ENCODE results near the gene CRIP3.

CRIP3 gene

GRCh38 chr6:43273707-43274106 lies 34.9 kb downstream of the CRIP3 start:
- no peak for DNase-seq (ENCODE audit: low read depth, low spot score)

DNA sequence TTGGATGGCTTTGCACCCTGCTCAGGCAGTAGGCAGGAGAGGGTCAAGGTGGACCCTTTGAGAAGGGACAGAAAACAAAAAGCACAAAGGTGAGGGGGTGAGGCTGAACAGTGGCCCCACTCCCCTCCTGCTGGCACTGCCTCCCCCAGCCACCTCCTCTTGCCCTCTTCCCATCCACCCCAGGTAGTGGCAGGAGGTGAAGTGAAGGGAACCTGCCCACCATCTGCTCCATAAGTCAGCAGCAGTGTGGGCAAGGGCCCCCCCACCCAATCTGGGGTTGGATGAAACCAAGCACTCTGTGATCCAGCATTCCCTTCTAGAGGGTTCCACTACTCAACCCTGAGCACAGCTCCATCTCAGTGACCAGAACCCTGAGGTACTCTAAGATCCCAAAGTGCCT lies 36.7 kb downstream of the CRIP3 start:
- DNase-seq (ENCODE audit: low read depth, low spot score): no peak

DNA sequence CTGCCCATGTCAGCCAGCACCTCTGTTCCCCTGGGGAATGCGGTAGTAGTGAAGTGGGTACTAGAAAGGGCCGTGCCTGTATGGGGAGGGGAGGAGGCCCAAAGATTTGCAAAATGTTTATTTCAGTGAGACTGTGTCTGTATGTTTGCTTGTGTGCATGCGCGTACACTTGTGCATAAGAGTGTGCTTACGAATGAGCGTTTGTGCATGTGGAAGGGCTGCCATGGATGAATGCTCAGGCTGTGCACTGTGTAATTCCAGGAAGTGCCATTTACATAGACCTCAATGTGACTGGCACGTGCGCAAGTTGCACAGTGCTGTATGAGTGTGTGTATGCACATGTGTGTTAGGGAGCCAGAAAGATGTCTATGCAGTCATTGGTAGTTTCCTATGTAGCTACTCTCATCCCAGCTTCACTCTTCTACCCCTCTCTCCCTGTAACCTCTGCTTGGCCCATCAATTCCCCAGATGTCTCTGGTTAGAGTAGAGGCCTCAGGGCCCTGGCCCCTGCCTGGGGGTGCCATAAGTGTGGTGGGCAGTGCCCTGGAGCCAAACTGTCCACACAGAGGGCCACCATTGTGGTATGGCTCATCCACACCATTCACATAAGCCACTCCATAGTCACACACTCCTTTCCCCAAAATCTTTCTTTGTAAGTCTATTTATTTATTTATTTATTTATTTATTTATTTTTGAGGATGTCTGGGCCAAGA lies 37.4 kb downstream of the CRIP3 start:
- no peak for DNase-seq (ENCODE audit: low read depth, low spot score)

DNA sequence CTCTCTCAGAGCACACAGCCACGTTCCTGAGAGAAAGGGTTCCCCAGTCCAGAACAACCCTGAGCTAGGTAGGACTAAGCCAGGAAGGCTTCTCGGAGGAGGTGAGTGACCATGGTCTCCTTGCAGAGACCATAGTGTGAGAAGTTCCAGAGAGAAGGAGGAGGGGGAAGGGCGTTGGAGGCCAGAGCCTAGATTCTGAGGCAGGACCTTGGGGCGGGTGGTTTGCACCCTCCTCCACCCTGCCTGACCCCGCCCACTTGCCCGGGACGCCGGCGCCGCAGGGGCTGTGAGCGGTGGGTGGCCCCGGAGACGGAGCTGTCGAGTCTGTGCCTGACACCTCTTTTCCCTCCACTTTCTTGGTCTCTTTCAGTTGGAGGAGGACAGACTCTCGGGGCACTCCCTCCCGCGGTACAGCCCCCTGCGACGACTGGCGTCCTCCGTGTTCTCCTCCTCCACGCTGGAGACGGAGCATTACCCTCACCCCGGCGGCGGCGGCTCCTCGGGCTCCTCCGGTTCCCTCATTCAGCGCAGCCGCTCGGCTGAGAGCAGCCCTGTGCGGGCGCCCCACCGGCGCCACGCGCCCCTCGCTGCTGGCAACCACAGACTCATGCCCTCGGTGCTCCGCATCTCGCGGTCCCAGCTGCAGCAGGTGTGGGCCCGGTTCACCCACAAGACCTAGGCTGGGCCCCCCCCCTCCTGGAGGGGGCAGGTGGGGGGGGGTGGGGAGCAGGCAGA lies 39.2 kb downstream of the CRIP3 start:
- DNase-seq (ENCODE audit: low read depth, low spot score): no peak

DNA sequence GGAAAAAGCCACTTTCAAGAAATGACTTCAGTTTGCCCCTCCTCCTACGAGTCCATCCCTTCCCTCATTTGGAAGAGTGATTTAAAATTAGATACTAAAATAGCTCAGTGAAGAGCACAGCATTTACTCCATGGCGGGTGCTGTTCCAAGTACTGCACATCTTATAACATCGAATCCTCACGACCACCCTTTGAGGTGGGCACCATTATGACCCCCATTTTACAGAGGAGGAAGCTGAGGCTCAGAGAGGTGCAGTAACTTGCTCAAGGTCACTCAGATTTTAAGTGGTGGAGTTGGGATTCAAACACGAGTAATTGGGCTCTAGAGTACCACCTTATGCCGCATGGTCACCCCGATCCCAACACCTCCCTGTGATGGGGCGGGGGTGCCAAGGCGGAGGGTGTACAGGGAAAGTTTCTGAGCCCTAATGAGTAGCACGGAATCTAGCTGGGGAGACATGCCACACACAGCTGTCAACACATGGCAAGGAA lies 39.8 kb downstream of the CRIP3 start:
- DNase-seq (ENCODE audit: low read depth, low spot score): no peak

DNA sequence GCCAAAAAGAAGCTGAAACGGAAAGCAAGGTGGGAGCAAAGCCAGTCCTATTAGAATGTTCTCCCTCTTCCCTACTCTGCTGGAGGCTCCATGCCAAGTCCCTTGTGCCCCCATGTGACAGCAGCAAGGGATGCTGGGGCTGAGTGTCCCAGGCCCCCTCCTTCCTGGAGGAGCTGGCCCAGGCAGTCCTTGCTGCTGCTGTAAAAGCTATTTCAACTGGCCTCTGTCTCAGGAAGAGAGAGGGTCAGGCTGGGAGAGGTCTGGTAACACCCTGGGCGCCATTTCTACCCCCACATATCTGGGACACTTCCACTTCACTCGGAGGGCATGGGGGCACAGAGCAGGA lies 40.3 kb downstream of the CRIP3 start:
- no peak for DNase-seq (ENCODE audit: low read depth, low spot score)

DNA sequence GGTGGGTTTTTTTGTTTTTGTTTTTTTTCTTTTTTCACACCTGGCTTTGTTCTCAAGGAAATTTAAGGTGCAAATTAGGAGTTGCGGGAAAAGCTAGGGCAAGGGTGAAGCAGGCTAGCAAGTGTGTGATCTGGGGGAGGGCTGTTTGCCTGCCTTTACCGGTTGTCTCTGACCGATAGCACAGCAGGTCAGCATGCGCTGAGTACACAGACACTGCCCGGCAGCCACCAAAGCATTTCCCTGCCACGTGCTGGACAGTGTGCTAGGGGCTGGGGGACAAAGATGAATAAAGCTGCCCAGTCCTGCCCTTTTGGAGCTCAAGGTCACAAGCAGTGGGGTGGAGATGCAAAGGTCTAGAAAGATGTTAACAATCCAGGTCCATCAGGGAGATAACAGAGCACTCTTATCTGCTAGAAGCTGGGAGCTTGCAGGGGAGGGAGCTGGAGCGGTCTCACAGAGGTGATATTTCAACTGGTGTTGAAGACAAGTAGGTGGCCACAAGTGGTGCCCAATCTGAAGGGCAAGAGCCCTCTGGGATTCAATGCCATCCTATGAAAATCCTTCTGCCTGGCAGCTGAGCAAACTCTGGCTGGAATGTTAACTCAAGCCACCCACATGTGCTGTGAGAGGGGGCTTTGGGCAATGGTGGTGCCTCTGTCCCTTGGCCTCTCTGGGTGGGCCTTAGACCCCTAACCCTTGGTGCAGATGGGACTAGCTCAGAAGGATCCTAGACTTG lies 40.8 kb downstream of the CRIP3 start:
- DNase-seq (ENCODE audit: low read depth, low spot score): no peak

- no peak for DNase-seq (ENCODE audit: low read depth, low spot score)
These were observed 43.1 kb downstream of the CRIP3 start for GRCh38 chr6:43265564-43265963.

DNA sequence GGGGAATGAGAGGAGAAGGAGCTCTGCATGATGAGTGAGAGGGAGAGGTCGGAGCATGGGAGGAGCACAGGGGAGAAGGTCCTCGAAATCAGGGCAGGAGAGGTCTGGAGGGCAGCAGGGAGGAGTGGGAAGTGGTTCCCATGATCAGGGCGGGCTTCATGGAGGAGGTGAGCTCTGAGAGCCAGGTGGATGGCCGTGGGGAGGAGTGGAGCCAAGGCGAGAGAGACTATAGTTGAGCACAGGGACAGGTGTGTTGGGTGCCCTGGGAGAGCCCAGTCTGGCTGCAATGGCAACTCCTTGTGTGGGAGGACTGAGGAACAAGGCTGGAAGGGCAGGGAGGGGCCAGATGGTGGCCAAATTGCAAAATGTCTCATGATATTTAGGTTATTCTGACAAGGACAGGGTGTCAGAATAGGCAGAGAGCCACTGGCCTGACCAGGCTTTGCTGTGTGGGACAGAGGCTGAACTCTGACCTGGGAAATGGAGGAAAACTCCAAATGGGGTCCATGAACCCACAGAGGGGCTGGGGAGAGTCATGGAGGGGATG lies 44.0 kb downstream of the CRIP3 start:
- no peak for DNase-seq (ENCODE audit: low read depth, low spot score)

DNA sequence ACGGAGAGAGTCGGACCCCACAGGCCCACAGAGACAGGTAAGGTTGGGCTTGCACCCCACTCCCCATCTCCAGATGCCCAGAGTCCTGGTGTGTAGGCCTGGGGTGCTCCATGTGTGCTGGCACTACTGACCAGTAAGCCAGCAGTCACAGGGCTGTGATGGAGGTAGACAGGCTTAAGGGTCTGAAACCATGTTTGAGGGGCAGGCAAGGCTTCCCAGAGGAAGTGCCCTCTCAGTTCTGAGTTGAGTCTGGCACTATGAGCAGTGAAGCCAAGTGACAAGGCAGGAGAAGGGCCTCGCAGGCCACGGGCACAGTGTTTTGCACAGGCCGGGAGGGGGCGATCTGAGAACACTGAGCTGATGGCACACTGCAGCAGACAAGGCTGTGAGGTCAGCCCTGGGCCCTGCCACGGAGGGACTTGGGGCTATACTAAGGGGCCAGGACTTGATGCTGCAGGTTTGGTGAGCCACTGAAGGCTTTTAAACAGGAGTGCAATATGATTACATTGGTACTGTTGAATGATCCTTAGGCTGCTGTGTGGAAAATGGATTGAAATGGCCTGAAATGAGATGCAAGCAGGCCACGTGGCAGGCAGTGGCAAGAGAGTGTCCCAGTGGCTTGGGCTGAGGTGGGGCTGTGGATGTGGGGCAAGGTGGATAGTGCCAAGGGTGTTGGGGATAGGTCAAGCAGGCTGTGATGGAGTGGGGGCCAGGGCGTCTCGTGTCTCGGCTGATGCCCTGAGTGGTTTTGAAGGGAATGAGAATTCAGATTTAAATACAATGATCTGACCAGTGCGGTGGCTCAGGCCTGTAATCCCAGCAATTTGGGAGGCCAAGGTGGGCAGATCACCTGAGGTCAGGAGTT lies 45.1 kb downstream of the CRIP3 start:
- peak; percentile 47 for DNase-seq (ENCODE audit: low read depth, low spot score)

DNA sequence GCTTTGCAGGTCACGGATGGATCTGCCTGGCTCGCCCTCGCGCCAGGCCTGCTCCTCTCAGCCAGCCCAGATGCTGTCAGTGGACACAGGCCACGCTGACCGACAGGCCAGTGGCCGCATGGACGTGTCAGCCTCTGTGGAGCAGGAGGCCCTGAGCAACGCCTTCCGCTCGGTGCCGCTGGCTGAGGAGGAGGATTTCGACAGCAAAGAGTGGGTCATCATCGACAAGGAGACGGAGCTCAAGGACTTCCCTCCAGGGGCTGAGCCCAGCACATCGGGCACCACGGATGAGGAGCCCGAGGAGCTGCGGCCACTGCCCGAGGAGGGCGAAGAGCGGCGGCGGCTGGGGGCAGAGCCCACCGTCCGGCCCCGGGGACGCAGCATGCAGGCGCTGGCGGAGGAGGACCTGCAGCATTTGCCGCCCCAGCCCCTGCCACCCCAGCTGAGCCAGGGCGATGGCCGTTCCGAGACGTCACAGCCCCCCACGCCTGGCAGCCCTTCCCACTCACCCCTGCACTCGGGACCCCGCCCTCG lies 45.8 kb downstream of the CRIP3 start:
- DNase-seq (ENCODE audit: low read depth, low spot score): no peak

DNA sequence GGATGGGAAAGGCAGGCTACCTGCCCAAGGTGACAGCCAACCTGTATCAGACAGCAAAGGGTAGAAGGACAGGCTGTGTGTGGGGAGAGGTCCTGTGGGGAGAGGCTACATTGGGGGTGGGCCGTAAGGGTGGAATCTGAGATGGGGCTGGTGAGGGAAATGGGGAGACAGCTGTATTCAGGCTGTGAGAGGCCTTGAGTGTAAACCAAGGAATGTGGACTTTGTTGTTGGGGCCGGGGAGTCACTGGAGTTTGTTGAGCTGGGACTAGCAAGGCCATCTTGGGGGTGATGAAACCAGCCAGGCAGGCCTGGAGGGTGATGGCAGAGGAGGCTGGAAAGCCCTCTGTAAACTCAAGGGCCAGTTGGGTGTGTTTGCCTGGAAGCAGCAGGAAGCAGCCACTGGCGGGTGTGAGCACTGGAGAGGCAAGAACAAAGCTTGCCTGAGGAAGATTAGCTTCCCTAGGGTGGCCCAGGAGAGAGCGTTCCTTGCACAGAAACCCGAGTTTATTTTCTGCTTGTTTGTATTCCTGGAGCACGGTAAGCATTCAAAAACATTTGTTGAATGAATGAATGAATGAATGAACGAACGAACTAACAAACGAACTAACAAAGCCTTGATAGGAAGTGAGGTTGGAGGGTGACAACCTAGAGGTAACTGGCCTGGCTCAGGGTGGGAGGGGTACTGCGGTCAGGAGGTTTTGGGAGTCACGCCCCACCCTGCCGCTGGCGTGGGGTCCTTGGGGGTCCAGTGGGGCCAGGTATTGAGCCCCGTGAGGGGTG lies 46.4 kb downstream of the CRIP3 start:
- no peak for DNase-seq (ENCODE audit: low read depth, low spot score)

GRCh38 chr6:43261198-43261597 lies 47.4 kb downstream of the CRIP3 start:
- no peak for DNase-seq (ENCODE audit: low read depth, low spot score)

- no peak for DNase-seq (ENCODE audit: low read depth, low spot score)
These were observed 47.8 kb downstream of the CRIP3 start for GRCh38 chr6:43260791-43261190.

DNA sequence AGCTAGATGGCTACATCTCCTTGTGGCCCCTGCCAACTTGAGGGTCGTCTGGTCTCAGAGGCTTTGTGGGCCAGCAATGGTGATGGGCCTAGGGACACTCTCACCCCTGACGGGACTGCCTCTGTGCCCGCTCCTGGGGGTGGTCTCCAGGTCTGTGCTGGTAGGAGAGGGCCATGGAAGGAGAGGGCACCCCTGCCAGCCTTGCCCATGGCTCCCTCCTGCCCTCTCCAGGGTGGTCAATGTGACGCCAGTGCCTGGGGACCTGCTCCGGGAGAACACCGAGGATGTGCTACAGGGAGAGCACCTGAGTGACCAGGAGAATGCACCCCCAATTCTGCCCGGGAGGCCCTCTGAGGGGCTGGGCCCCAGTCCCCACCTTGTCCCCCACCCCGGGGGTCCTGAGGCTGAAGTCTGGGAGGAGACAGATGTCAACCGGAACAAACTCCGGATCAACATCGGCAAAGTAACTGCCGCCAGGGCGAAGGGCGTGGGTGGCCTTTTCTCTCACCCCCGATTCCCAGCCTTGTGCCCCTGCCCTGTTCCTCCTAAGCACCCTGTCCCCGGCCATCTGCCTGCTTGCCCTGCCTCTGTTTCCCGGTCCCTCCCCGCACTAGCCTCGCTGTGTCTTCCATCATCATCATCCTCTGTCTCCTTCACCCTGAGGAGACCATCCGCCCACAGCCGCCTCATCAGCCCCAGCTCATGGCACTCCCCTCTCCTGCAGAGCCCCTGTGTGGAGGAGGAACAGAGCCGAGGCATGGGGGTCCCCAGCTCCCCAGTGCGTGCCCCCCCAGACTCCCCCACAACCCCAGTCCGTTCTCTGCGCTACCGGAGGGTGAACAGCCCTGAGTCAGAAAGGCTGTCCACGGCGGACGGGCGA lies 49.6 kb downstream of the CRIP3 start:
- DNase-seq (ENCODE audit: low read depth, low spot score): no peak

- DNase-seq (ENCODE audit: low read depth, low spot score): no peak
These were observed 50.4 kb downstream of the CRIP3 start for GRCh38 chr6:43258180-43258579.

- DNase-seq (ENCODE audit: low read depth, low spot score): no peak
These were observed 51.1 kb downstream of the CRIP3 start for GRCh38 chr6:43257367-43258145.

DNA sequence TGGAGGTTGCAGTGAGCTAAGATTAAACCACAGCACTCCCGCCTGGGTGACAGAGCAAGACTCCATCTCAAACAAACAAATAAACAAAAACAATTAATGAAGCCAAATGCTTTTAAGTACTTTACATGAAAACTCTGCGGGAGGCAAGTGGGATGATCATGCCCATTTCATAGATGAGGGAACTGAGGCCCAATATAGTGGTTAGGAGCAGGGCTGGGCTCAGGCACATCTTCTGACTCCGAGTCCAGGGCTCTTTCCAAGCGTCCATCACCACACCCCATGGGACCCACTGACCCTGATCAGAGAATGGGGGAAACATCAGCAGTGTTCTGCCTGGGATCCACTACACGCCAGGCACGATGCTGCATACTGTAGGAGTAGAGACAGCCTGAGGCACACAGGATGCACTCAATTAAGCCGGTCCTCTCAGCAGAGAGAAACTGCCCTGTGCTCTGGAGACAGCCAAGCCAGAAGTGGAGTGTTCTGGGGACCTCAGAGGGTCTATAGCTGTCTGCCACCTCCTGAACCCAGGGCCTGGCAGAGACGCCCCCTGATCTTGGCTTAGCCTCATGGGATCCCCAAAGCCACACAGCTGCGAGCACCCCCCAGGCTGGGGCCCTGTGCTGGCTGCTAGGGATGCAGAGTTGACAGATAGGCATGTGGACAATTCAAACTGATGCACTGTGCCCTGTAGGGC lies 51.8 kb downstream of the CRIP3 start:
- DNase-seq (ENCODE audit: low read depth, low spot score): no peak
